Measurements from ENCODE around the gene ANKRD60. TPM values are rescaled to one million over a fixed set of nuclear protein-coding genes. Genes with fewer than 3 reads are reported as not detected.

Gene ANKRD60
- total RNA-seq, 1 experiment from 2014 or later = not detected

GRCh38 chr20:58245181-58245891 lies 16.9 kb upstream of the ANKRD60 start:
- Mint-ChIP-seq H3K27me3 (ENCODE audit: low read depth) (no peaks in the 10 kb centered on the region), H3K9me3 (no peaks in the 10 kb centered on the region)
- H4K5ac ChIP-seq (ENCODE audit: insufficient read length, low read depth, low read length) = no peak overlapping the region

More at GRCh38 chr20:58245181-58245891, 16.9 kb upstream of the ANKRD60 start:
- Mint-ChIP-seq H3K4me3 (no peak overlapping the region), H3K36me3 (ENCODE audit: insufficient read depth in 1 of 3, low read depth in 3 of 3) (peaks cover 14 to 45% (median 44%) of the 10 kb centered on the region in 3 experiments), H3K4me1 (peaks cover 7 to 9% of the 10 kb centered on the region in 2 experiments), H3K27ac (no peak overlapping the region)
- Histone ChIP-seq H3K79me1 (ENCODE audit: insufficient read depth, low read depth, low read length, poor library complexity, severe bottlenecking) (no peaks in the 10 kb centered on the region), H3K23me2 (ENCODE audit: insufficient read length, low read depth, low read length, poor library complexity, severe bottlenecking) (no peaks in the 10 kb centered on the region), H2BK12ac (ENCODE audit: insufficient read length, low read depth, low read length) (no peak overlapping the region), H2BK5ac (ENCODE audit: insufficient read length, low read length) (no peak overlapping the region), H3K56ac (ENCODE audit: insufficient read length, low read depth, low read length) (no peak overlapping the region), H2BK120ac (ENCODE audit: low read depth, low read length, poor library complexity, severe bottlenecking) (no peak overlapping the region), H4K8ac (replicated peaks; ENCODE audit: insufficient read length, low read depth, low read length) (no peak overlapping the region), H3K9me3 (ENCODE audit: control insufficient read depth, low read depth, low read length) (no peaks in the 10 kb centered on the region), H3K14ac (ENCODE audit: insufficient read depth, low read length) (no peak overlapping the region), H3K4me2 (ENCODE audit: insufficient read depth, insufficient read length, low read length) (no peak overlapping the region), H4K91ac (ENCODE audit: insufficient read length, low read depth, low read length) (no peak overlapping the region), H3K18ac (ENCODE audit: insufficient read length, low read depth, low read length) (no peak overlapping the region), H2AFZ (ENCODE audit: low read length) (no peak overlapping the region), H2BK15ac (ENCODE audit: low read depth, low read length) (no peak overlapping the region), H3K79me2 (ENCODE audit: insufficient read depth, low read length) (no peaks in the 10 kb centered on the region), H3K23ac (ENCODE audit: insufficient read length, low read depth, low read length) (no peak overlapping the region), H2BK20ac (ENCODE audit: low read depth, low read length, poor library complexity, severe bottlenecking) (no peak overlapping the region), H3K27me3 (ENCODE audit: insufficient read depth, low read length) (no peaks in the 10 kb centered on the region), H3T11ph (ENCODE audit: low read length) (no peak overlapping the region), H4K20me1 (ENCODE audit: control insufficient read depth, insufficient read depth, insufficient read length) (no peaks in the 10 kb centered on the region), H3K9ac (ENCODE audit: extremely low read depth, insufficient read length, low read length) (no peak overlapping the region), H3K4ac (ENCODE audit: low read depth, low read length) (no peak overlapping the region), H3K4me1 (ENCODE audit: insufficient read depth, low read length) (no peaks in the 10 kb centered on the region), H3K27ac (ENCODE audit: insufficient read length, low read depth, low read length) (no peak overlapping the region), H2AK5ac (ENCODE audit: insufficient read length, low read length) (no peak overlapping the region)
- DNase-seq = no peak
- WGBS (ENCODE audit: extremely low coverage, insufficient read length, low lambda C conversion rate) = no CpG with 5 or more reads among the region's 10 CpGs
- no peak for TF ChIP-seq CTCF (conservative IDR thresholded peaks at IDR 0.05)
